ENCODE data around the gene MPZL2. TPM values are rescaled to one million over a fixed set of nuclear protein-coding genes. Genes with fewer than 3 reads are reported as not detected.

MPZL2 gene
- total and polyA plus RNA-seq, 2 of the 13 experiments (the other 11 are each of a cell fraction or from before 2014, with no cell fraction given), result 27.9 to 53.7 TPM

GRCh38 chr11:118251858-118252652, 12.0 kb downstream of the MPZL2 start, which contains the start of gene MPZL3 (continued):
- peak in 1 of 2 experiments; percentile 73; a peak in 2 of 4 replicates for TF ChIP-seq POLR2A (IDR thresholded peaks at IDR 0.05; ENCODE audit: insufficient read depth in 1 of 2, low read depth in 2 of 2, low read length in 2 of 2)
- TF ChIP-seq ZBTB8A (CRISPR knock-in tag; IDR thresholded peaks at IDR 0.05; ENCODE audit: borderline replicate concordance, low read depth), result no peak
- TF ChIP-seq PLRG1 (conservative IDR thresholded peaks at IDR 0.05), result no peak
- TF ChIP-seq ZNF431 (CRISPR knock-in tag; IDR thresholded peaks at IDR 0.05; ENCODE audit: borderline replicate concordance, low read depth), result no peak
- TF ChIP-seq GABPA (IDR thresholded peaks at IDR 0.05; ENCODE audit: low read depth, low read length), result peak; percentile 90
- peak; percentile 99 for TF ChIP-seq GABPA (CRISPR knock-in tag; IDR thresholded peaks at IDR 0.05; ENCODE audit: low read depth)
- TF ChIP-seq TFDP2 (CRISPR knock-in tag; IDR thresholded peaks at IDR 0.05), result peak; percentile 12; the same call in 1 of the 2 replicates
- TF ChIP-seq ZBTB37 (CRISPR knock-in tag; IDR thresholded peaks at IDR 0.05), result no peak
- no peak for TF ChIP-seq ZNF572 (CRISPR knock-in tag; IDR thresholded peaks at IDR 0.05)
- peak; percentile 99 for TF ChIP-seq ZBTB7B (CRISPR knock-in tag; IDR thresholded peaks at IDR 0.05)
- TF ChIP-seq ZNF605 (CRISPR knock-in tag; IDR thresholded peaks at IDR 0.05), result peak; percentile 68
- peak; percentile 85 for TF ChIP-seq THAP11 (CRISPR knock-in tag; IDR thresholded peaks at IDR 0.05)
- peak; percentile 91 for TF ChIP-seq ZNF263 (CRISPR knock-in tag; IDR thresholded peaks at IDR 0.05)
- no peak for TF ChIP-seq ZNF550 (CRISPR knock-in tag; IDR thresholded peaks at IDR 0.05; ENCODE audit: borderline replicate concordance)
- peak; percentile 79 for TF ChIP-seq RFX1 (IDR thresholded peaks at IDR 0.05)
- TF ChIP-seq ISL2 (CRISPR knock-in tag; IDR thresholded peaks at IDR 0.05), result no peak; the same call in 1 of the 2 replicates
- 0 out of 2 replicates have a peak, but pooled peaks have one; percentile 33 for TF ChIP-seq ZNF30 (CRISPR knock-in tag; IDR thresholded peaks at IDR 0.05)
- TF ChIP-seq CBX5 (CRISPR knock-in tag; IDR thresholded peaks at IDR 0.05; ENCODE audit: borderline replicate concordance), result no peak; the same call in 1 of the 2 replicates
- no peak for TF ChIP-seq ZBTB44 (CRISPR knock-in tag; IDR thresholded peaks at IDR 0.05)
- TF ChIP-seq ZNF547 (CRISPR knock-in tag; IDR thresholded peaks at IDR 0.05), result peak; percentile 37; the same call in 1 of the 2 replicates
- TF ChIP-seq WIZ (CRISPR knock-in tag; IDR thresholded peaks at IDR 0.05), result peak; percentile 89; the same call in 1 of the 2 replicates
- TF ChIP-seq KDM5B (CRISPR knock-in tag; IDR thresholded peaks at IDR 0.05; ENCODE audit: borderline replicate concordance), result peak; percentile 76; the same call in 1 of the 2 replicates
- TF ChIP-seq DRAP1 (CRISPR knock-in tag; IDR thresholded peaks at IDR 0.05), result 0 out of 2 replicates have a peak, but pooled peaks have one; percentile 14
- peak; percentile 79 for TF ChIP-seq SAP130 (CRISPR knock-in tag; IDR thresholded peaks at IDR 0.05; ENCODE audit: low read depth)
- peak; percentile 88; the same call in 1 of the 2 replicates for TF ChIP-seq IRF9 (CRISPR knock-in tag; IDR thresholded peaks at IDR 0.05; ENCODE audit: borderline replicate concordance)
- TF ChIP-seq ZNF772 (CRISPR knock-in tag; IDR thresholded peaks at IDR 0.05), result 0 out of 2 replicates have a peak, but pooled peaks have one; percentile 61
- TF ChIP-seq FOXA3 (CRISPR knock-in tag; IDR thresholded peaks at IDR 0.05), result peak; percentile 69
